CD4-positive, alpha-beta memory T cell (primary cell): ENCODE data around the gene HYI. TPM values are rescaled to one million over a fixed set of nuclear protein-coding genes. Genes with fewer than 3 reads are reported as not detected.

Experiments used
- CTCF ChIA-PET: fragments of 350-600 bp; sonication (Branson Sonifier 250); formaldehyde crosslinking; loops from one replicate; lab custom pipeline; 2021; ENCODE audit warnings: inconsistent platforms; ENCODE audit not compliant: partially characterized antibody; lab: Charles Lee
- POLR2A ChIA-PET: fragments of 350-600 bp; sonication (Branson Sonifier 250); formaldehyde crosslinking; loops from one replicate; lab custom pipeline; 2021; ENCODE audit not compliant: partially characterized antibody; lab: Charles Lee
- DNase-seq, 5 donors: peaks; one replicate each; pipeline versions ENCODE4 v3.0.0 to v3.0.0-alpha.2; 2020 to 2022; ENCODE audit warnings: mixed read lengths in 1 of 5
- H3K27ac ChIP-seq: one replicate; pipeline ENCODE4 v1.7.0; 2013; ENCODE audit warnings: low read depth, low read length
- H3K27me3 ChIP-seq: 2 replicates; pipeline ENCODE4 v1.7.0; 2013; ENCODE audit warnings: mild to moderate bottlenecking, low read length, moderate library complexity; ENCODE audit not compliant: insufficient read depth
- H3K36me3 ChIP-seq: 2 replicates; pipeline ENCODE4 v1.7.0; 2013; ENCODE audit warnings: mild to moderate bottlenecking, low read length, moderate library complexity; ENCODE audit not compliant: insufficient read depth
- H3K4me1 ChIP-seq: 2 replicates; pipeline ENCODE4 v1.7.0; 2013; ENCODE audit warnings: mild to moderate bottlenecking, low read length, moderate library complexity; ENCODE audit not compliant: insufficient read depth
- H3K4me3 ChIP-seq, 2 donors: one replicate each; pipeline ENCODE4 v1.7.0; 2013; ENCODE audit warnings: low read length in 2 of 2, mild to moderate bottlenecking in 1 of 2
- H3K9me3 ChIP-seq, 2 donors: one replicate each; pipeline ENCODE4 v1.7.0; 2013; ENCODE audit warnings: low read length in 2 of 2, control low read depth in 1 of 2; ENCODE audit not compliant: control insufficient read depth in 1 of 2
- H3K27ac Mint-ChIP-seq, 7 donors: one replicate each; pipeline ENCODE4 v1.8.0; 2020 to 2021; ENCODE audit warnings: mixed read lengths in 7 of 7, mild to moderate bottlenecking in 6 of 7, inconsistent platforms in 3 of 7, moderate library complexity in 3 of 7
- H3K27me3 Mint-ChIP-seq, 2 donors: one replicate each; pipeline ENCODE4 v1.8.0; 2020 to 2021; ENCODE audit warnings: mixed read lengths in 2 of 2
- H3K36me3 Mint-ChIP-seq, 2 donors: one replicate each; pipeline ENCODE4 v1.8.0; 2020 to 2021; ENCODE audit warnings: mixed read lengths in 2 of 2, inconsistent platforms in 1 of 2, mild to moderate bottlenecking in 1 of 2
- H3K4me1 Mint-ChIP-seq, 4 donors: one replicate each; pipeline ENCODE4 v1.8.0; 2020 to 2021; ENCODE audit warnings: mixed read lengths in 4 of 4, mild to moderate bottlenecking in 1 of 4
- H3K4me3 Mint-ChIP-seq, 8 donors: one replicate each; pipeline ENCODE4 v1.8.0; 2020 to 2021; ENCODE audit warnings: mixed read lengths in 8 of 8, mild to moderate bottlenecking in 7 of 8, moderate library complexity in 6 of 8, inconsistent platforms in 3 of 8
- H3K9me3 Mint-ChIP-seq, 8 donors: one replicate each; pipeline ENCODE4 v1.8.0; 2020 to 2021; ENCODE audit warnings: mixed read lengths in 8 of 8, mild to moderate bottlenecking in 5 of 8, inconsistent platforms in 3 of 8, moderate library complexity in 1 of 8
- intact Hi-C: fragments of 100-400 bp; cut with micrococcal nuclease; formaldehyde crosslinking; loops from one replicate; pipeline ENCODE4 v1.15.1; 2023
- polyA plus RNA-seq, 2 donors: library from polyadenylated mRNA; unstranded; fragments of 300-500 nt; fragmentation: Illumina TruSeq; gene quantifications; one replicate each; pipeline ENCODE4 v1.2.3, GENCODE V29; 2021
- total RNA-seq, 2 experiments: library from RNA; stranded (reverse); gene quantifications; one replicate each; pipeline ENCODE4 v1.2.3, GENCODE V29; 2021

HYI gene
- total and polyA plus RNA-seq, 4 experiments from 2014 or later: 7.3 to 33.9 (median 19.2) TPM

DNA sequence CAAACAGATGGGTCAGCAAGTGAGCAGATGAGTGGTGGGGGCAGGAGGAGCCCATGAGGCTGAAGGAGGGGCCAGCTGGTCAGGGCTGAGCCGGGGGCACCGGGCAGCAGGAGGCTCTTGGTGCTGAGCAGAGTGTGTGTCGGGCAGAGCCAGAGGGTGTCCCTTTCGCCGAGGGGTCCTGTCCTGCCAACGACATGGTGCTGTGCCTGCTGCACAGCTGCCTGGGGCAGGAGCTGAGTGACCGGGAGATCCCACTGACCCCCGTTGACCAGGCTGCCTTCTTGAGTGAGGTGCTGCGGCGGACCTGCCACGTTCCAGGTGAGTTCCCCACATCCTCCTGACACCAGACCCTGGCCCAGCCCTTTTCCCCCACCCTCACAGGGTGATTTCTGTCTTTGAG is 27.5 kb downstream of the HYI start:
- no peak for DNase-seq
- intact Hi-C loops: no loop called here
- Histone ChIP-seq H3K9me3 (no peaks in the 10 kb centered on the region), H3K36me3 (peaks cover 76% of the 10 kb centered on the region), H3K4me1 (no peaks in the 10 kb centered on the region), H3K27ac (no peak overlapping the region), H3K4me3 (no peak overlapping the region), H3K27me3 (no peaks in the 10 kb centered on the region)
- Mint-ChIP-seq H3K36me3 (peaks cover 65 to 93% of the 10 kb centered on the region in 2 donors), H3K4me1 (peaks cover 0 to 6% (median 0%) of the 10 kb centered on the region in 4 donors), H3K4me3 (no peak overlapping the region), H3K27me3 (no peaks in the 10 kb centered on the region), H3K27ac (peak overlapping the region in 1 of 7 donors; percentile 47), H3K9me3 (no peaks in the 10 kb centered on the region)
- CTCF ChIA-PET: interaction anchor here (2.5 kb wide), 2 partner anchors 12 to 199 kb away, joined by 7 to 8 read pairs; no protein-coding TSS in a partner anchor
- POLR2A ChIA-PET: no interaction called here

DNA sequence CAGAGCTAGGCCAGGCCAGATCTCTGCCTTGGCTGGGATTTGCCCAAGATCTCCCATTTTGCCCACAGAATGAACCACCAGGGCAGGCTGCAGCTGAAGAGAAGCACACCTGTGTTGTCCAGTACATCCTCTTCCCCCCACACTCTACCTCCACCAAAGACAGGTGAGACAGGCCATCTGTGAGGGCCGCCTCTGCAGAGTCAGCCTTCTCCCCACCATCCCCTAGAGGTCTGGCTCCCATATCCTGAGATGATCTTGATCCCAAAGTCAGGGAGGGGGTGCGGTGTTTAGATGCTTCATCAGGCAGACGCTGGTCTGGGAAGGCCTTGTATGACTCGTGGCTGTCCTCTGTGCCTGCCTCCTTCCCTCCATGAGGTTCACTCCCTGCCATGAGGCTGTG is 28.7 kb downstream of the HYI start:
- Mint-ChIP-seq H3K4me3 (no peak overlapping the region), H3K36me3 (peaks cover 62 to 93% of the 10 kb centered on the region in 2 donors), H3K9me3 (no peaks in the 10 kb centered on the region), H3K4me1 (peaks cover 0 to 6% (median 0%) of the 10 kb centered on the region in 4 donors), H3K27ac (peak overlapping the region in 1 of 7 donors; percentile 61), H3K27me3 (no peaks in the 10 kb centered on the region)
- CTCF ChIA-PET: interaction anchor here (1.5 to 2.5 kb wide), 2 partner anchors 11 to 198 kb away, joined by 4 to 8 read pairs; no protein-coding TSS in a partner anchor
- Histone ChIP-seq H3K36me3 (peaks cover 76% of the 10 kb centered on the region), H3K4me3 (no peak overlapping the region), H3K9me3 (no peaks in the 10 kb centered on the region), H3K27me3 (no peaks in the 10 kb centered on the region), H3K27ac (no peak overlapping the region), H3K4me1 (no peaks in the 10 kb centered on the region)
- intact Hi-C loops: no loop called here
- DNase-seq: no peak
- POLR2A ChIA-PET: interaction anchor here (0.9 kb wide), 1 partner anchor 10 kb away, joined by 3 read pairs; no protein-coding TSS in a partner anchor

DNA sequence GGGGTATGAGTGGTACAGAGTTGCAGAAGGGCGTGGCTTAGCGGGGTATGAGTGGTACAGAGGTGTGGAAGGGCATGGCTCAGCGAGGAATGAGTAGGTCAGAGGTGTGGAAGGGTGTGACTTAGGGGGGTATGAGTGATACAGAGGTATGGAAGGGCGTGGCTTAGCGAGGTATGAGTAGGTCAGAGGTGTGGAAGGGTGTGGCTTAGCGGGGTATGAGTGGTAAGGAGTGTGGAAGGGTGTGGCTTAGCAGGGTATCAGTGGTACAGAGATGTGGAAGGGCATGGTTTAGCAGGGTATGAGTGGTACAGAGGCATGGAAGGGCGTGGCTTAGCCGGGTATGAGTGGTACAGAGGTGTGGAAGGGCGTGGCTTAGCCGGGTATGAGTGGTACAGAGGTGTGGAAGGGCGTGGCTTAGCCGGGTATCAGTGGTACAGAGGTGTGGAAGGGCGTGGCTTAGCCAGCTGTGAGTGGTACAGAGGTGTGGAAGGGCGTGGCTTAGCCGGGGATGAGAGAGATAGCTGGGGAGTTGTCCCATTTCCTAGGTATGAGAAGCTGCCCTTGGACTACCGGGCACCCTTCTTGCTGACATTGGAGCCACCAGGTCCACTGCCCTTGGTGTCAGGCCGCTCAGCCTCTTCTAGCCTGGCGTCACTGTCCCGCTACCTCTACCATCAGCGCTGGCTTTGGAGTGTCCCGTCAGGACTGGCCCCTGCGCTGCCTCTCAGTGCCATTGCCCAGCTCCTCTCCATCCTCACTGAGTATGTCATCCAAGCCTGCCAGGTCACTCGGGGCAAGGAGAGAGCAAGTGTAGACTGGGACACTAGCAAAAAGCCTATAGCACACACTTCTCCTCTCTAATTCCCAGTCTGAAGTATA is 29.8 kb downstream of the HYI start:
- CTCF ChIA-PET: interaction anchor here (1.5 to 2.5 kb wide), 2 partner anchors 10 to 197 kb away, joined by 4 to 8 read pairs; no protein-coding TSS in a partner anchor
- Histone ChIP-seq H3K27me3 (no peaks in the 10 kb centered on the region), H3K36me3 (peaks cover 82% of the 10 kb centered on the region), H3K27ac (no peak overlapping the region), H3K9me3 (no peaks in the 10 kb centered on the region), H3K4me3 (no peak overlapping the region), H3K4me1 (no peaks in the 10 kb centered on the region)
- peaks cover 0 to 6% (median 0%) of the 10 kb centered on the region in 4 donors for H3K4me1 Mint-ChIP-seq
- intact Hi-C loops: no loop called here
- H3K36me3 Mint-ChIP-seq: peaks cover 61 to 92% of the 10 kb centered on the region in 2 donors
- no peaks in the 10 kb centered on the region for H3K27me3 Mint-ChIP-seq
- no peak overlapping the region for H3K4me3 Mint-ChIP-seq
- POLR2A ChIA-PET: no interaction called here
- H3K27ac Mint-ChIP-seq: peak overlapping the region in 4 of 7 donors; percentile 15 to 48 (median 43)
- no peaks in the 10 kb centered on the region for H3K9me3 Mint-ChIP-seq
- DNase-seq: no peak

DNA sequence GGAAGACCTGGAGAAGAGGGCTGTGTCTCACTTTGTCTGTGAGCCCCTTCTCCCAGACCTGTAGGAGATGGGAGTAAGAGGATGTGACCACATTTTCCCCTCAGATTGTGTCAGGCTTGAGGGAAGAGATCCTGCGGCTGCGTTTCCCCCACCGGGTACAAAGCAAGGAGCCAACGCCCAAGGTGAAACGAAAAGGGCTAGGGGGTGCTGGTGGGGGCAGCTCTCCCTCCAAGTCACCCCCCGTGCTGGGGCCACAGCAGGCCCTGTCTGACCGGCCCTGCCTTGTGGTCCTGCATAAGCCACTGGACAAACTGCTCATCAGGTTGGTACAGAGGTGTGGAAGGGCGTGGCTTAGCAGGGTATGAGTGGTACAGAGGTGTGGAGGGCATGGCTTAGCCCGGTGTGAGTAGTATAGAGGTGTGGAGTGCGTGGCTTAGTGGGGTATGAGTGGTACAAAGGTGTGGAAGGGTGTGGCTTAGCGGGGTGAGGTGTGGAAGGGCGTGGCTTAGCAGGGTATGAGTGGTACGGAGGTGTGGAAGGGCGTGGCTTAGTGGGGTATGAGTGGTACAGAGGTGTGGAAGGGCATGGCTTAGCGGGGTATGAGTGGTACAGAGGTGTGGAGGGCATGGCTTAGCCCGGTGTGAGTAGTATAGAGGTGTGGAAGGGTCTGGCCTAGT is 30.6 kb downstream of the HYI start:
- Mint-ChIP-seq H3K4me3 (no peak overlapping the region), H3K4me1 (peaks cover 0 to 6% (median 0%) of the 10 kb centered on the region in 4 donors), H3K9me3 (no peaks in the 10 kb centered on the region), H3K27me3 (no peaks in the 10 kb centered on the region), H3K36me3 (peaks cover 56 to 84% of the 10 kb centered on the region in 2 donors), H3K27ac (peak overlapping the region in 3 of 7 donors; percentile 15 to 48 (median 47))
- Histone ChIP-seq H3K36me3 (peaks cover 83% of the 10 kb centered on the region), H3K4me3 (no peak overlapping the region), H3K27ac (no peak overlapping the region), H3K27me3 (no peaks in the 10 kb centered on the region), H3K4me1 (no peaks in the 10 kb centered on the region), H3K9me3 (no peaks in the 10 kb centered on the region)
- ChIA-PET CTCF (no interaction called here), POLR2A (no interaction called here)
- intact Hi-C loops: no loop called here
- no peak for DNase-seq

DNA sequence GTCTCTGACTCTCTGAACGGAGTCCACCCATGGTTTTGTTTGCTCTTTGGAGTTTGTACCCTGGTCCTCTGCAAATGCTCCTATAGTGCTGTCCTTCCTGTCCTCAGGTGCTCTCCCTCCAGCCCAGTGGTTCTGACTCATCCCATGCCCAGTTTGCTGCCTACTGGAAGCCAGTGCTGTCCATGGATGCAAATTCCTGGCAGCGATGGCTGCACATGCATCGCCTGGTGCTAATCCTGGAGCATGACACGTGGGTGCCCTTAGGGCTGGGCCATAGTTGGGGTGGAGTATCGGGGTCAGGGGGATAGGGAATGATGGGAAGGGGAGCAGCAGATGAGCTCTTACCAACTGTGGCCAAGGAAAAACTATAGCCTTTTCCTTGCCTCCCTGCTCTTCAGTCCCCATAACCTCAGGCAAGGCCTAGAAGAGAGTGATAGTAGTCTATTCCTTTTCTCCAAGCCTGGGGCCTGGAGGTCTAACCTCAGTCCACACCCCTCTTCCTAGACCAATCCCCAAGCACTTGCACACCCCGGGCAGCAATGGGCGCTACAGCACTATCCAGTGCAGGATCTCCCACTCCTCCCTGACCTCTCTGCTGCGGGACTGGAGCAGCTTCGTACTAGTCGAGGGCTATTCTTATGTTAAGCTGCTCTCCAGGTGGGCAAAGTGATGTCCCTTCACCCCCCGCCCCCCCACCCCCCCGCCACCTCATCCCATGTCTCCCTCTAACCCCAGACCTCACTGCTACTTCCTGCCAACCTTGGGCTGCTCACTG is 31.6 kb downstream of the HYI start:
- Mint-ChIP-seq H3K9me3 (no peaks in the 10 kb centered on the region), H3K4me3 (no peak overlapping the region), H3K4me1 (peaks cover 0 to 6% (median 0%) of the 10 kb centered on the region in 4 donors), H3K27me3 (no peaks in the 10 kb centered on the region), H3K27ac (peak overlapping the region in 2 of 7 donors; percentile 25 to 65), H3K36me3 (peaks cover 50 to 75% of the 10 kb centered on the region in 2 donors)
- H3K4me1 ChIP-seq: no peaks in the 10 kb centered on the region
- no peak for DNase-seq
- CTCF ChIA-PET: no interaction called here
- no peaks in the 10 kb centered on the region for H3K27me3 ChIP-seq
- H3K9me3 ChIP-seq: no peaks in the 10 kb centered on the region
- POLR2A ChIA-PET: interaction anchor here (0.6 kb wide), 1 partner anchor 7 kb away, joined by 3 read pairs; no protein-coding TSS in a partner anchor
- intact Hi-C loops: no loop called here
- no peak overlapping the region for H3K4me3 ChIP-seq
- H3K36me3 ChIP-seq: peaks cover 81% of the 10 kb centered on the region
- H3K27ac ChIP-seq: no peak overlapping the region

DNA sequence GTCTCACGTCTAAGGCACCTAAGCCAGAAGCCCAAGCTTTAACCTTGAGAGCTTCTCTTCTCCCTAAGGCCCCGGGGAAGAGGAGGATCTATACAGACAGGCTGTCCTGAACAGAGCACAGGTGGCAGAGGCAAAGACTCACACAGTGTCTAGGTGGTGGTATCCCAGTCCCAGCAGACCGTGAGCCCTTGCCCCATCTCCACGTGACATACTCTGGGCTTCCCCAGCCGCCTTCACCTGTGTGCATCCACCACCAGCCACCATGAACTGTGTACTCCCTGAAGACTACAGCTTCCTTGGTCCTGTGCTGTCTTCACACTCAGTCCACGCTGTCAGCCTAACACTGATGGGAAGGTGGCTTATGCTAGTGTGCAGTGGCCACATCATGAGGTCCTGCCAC is 32.3 kb downstream of the HYI start:
- H3K27ac Mint-ChIP-seq: peak overlapping the region in 2 of 7 donors; percentile 4 to 71
- Histone ChIP-seq H3K27ac (no peak overlapping the region), H3K4me3 (no peak overlapping the region), H3K9me3 (no peaks in the 10 kb centered on the region), H3K27me3 (no peaks in the 10 kb centered on the region), H3K36me3 (peaks cover 81% of the 10 kb centered on the region), H3K4me1 (no peaks in the 10 kb centered on the region)
- ChIA-PET POLR2A (interaction anchor here (0.6 kb wide), 1 partner anchor 8 kb away, joined by 3 read pairs; no protein-coding TSS in a partner anchor), CTCF (no interaction called here)
- no peak overlapping the region for H3K4me3 Mint-ChIP-seq
- no peaks in the 10 kb centered on the region for H3K27me3 Mint-ChIP-seq
- intact Hi-C loops: no loop called here
- DNase-seq: no peak
- H3K4me1 Mint-ChIP-seq: peaks cover 0 to 6% (median 0%) of the 10 kb centered on the region in 4 donors
- no peaks in the 10 kb centered on the region for H3K9me3 Mint-ChIP-seq
- H3K36me3 Mint-ChIP-seq: peaks cover 43 to 67% of the 10 kb centered on the region in 2 donors
